D721Med (cell line): Measurements from ENCODE around the gene ATRNL1.

Experiments used
- DNase-seq: peaks from one replicate; pipeline ENCODE4 v3.0.0; 2011; ENCODE audit warnings: low spot score; ENCODE audit not compliant: insufficient read length
- FAIRE-seq: peaks from 2 replicates; lab custom pipeline; 2011; peaks lifted over from hg19 to GRCh38; lab: Jason Lieb, UNC
- CTCF ChIP-seq: IDR thresholded peaks from 2 replicates; pipeline ENCODE4 v1.5.1; 2012; ENCODE audit warnings: mild to moderate bottlenecking, control low read depth; ENCODE audit not compliant: insufficient read depth; ENCODE audit errors: missing control alignments

Gene ATRNL1

GRCh38 chr10:115989621-115990020, 896.5 kb downstream of the ATRNL1 start:
- DNase-seq: no peak
- no peak for TF ChIP-seq CTCF
- no peak for FAIRE-seq

DNA sequence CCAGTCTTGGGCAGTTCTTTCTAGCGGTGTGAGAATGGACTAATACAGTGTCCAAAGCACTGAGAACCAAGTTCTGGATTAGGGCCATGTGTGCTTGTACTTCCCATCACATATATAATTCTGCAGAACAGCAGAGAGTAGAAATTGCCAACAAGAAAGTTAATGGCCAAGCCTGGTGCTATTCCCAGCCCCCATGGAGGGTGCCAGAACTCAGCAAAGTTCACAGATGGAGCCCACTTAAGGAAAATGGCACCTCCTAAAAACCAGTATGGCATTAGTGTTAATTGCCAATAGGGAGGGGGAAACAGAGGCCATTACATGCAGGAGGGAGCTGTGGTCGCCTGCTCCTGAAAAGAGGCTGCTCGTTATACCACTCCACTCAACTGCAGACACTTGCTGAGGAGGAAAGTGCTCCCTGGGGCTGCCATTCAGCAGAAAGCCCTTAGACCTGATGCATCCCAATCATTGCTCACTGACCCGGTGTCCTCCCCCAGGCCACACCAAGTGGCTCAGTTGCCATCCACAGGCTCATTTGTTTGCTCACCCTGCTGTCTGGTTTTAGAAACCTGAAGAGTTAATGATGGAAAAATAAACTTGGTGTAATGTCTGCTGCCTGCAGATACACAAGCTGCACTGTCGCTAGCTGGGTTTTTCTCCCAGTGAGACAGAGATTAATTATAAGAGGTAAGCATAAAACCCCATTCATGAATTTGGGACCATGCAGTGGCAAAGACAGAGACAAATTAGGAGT, 899.2 kb downstream of the ATRNL1 start:
- DNase-seq (no peak), FAIRE-seq (no peak)
- no peak for TF ChIP-seq CTCF

GRCh38 chr10:115996031-115996430, 902.9 kb downstream of the ATRNL1 start:
- FAIRE-seq (no peak), DNase-seq (no peak)
- TF ChIP-seq CTCF: no peak

GRCh38 chr10:115998301-115998700, 905.1 kb downstream of the ATRNL1 start:
- no peak for FAIRE-seq
- no peak for DNase-seq
- no peak for TF ChIP-seq CTCF
